SH-SY5Y (cell line): ENCODE measurements around the gene RFTN2.

Experiments
- GATA2 ChIP-seq: IDR thresholded peaks from 2 replicates; pipeline ENCODE4 v1.6.1; 2011; ENCODE audit warnings: mild to moderate bottlenecking, low read depth, low read length
- GATA3 ChIP-seq: IDR thresholded peaks from 2 replicates; pipeline ENCODE4 v1.6.1; 2011; ENCODE audit warnings: low read depth, mild to moderate bottlenecking, low read length, moderate library complexity

Gene RFTN2

DNA sequence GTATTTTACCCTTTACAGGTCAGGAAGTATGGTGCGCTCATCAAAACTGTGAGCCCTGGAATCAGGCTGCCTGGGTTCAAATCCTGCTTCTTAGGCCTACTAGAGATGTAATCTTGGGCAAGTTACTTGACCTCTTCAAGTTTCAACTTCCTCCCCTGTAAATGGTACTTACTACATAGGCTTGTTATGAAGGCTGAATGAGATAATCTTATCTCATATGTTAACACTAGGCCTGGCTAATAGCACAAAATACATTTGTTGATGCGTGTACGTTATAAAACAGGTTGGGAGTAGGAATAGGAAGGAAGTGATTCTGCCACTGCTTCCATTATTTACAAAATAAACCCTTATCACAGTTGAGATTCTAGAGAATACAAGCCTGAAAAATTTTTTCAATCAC lies 1.7 kb upstream of the RFTN2 start:
- TF ChIP-seq GATA3 (no peak), GATA2 (no peak)

GRCh38 chr2:197675711-197676188 lies 363 bp upstream of the RFTN2 start:
- TF ChIP-seq GATA3 (no peak), GATA2 (no peak)

- TF ChIP-seq GATA2 (no peak), GATA3 (no peak)
Observed at GRCh38 chr2:197674591-197674990, 796 bp downstream of the RFTN2 start.

GRCh38 chr2:197674060-197674459 lies 1.3 kb downstream of the RFTN2 start:
- TF ChIP-seq GATA2 (no peak), GATA3 (no peak)

DNA sequence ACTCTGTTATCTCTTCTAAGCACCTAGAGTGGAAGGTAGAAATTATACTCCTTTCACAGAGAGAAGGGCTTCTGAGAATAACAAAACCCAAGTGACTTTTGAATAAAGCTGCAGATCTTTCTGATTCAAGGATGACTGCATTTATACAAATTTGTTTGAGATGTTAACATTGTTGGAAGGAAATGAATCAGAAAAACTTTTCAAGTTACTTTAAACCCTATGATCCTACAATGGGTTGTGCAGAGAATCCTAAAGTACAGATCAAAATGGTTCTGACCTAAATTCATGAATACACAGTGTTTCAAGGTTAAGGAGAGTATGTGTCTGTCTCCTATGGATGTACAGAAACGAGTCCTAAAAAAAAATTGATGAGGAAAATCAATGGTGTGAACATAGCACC lies 1.8 kb downstream of the RFTN2 start:
- no peak for TF ChIP-seq GATA3
- no peak for TF ChIP-seq GATA2

DNA sequence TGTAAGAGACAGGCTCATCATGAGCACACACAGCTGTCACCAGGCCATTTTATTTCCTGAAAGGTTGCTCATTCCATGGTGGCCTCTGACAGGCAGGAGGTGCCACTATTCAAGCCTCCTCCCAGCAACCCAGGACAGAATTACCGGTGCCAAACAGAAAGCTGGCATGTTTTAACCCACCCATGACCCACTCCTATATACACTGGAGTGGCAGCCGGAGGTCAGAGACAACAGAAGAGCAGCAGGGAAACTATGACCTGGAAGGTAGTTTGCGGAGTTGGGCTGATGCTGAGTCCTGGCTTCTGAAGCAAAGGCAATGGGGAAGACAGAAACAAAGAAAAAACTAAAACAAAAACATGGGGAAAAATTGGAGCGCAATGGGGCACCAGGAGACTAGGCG lies 2.3 kb downstream of the RFTN2 start:
- no peak for TF ChIP-seq GATA2
- no peak for TF ChIP-seq GATA3

DNA sequence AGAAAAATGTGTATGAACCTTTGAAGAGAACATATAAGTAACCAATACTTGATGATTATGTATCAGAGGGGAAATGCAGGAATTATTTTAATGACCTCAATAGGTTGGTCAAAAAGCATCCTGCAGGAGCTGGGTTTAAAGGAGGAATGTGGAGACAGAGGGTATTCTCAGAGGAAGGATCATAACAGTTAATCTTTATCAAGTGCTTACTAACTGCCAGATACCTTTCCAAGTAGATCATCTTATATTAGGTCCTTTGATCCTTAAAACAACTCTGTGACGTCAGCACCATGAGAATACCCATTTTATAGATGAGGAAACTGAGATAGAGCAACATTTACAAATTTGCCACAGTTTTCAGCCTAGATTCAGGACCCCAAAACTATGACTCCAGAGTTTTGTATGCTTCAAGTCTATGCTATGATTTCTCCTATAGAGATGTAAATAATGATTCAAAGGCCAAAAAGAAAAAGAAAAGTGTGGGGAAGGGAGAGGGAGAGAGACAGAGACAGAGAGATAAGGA lies 3.0 kb downstream of the RFTN2 start:
- no peak for TF ChIP-seq GATA3
- TF ChIP-seq GATA2 = no peak

- TF ChIP-seq GATA3 = no peak
- TF ChIP-seq GATA2 = no peak
Observed at GRCh38 chr2:197669077-197669476, 6.3 kb downstream of the RFTN2 start.

- no peak for TF ChIP-seq GATA2
- TF ChIP-seq GATA3 = no peak
Observed at GRCh38 chr2:197668296-197668695, 7.1 kb downstream of the RFTN2 start.

GRCh38 chr2:197666277-197666676 lies 9.1 kb downstream of the RFTN2 start:
- no peak for TF ChIP-seq GATA3
- TF ChIP-seq GATA2 = no peak

DNA sequence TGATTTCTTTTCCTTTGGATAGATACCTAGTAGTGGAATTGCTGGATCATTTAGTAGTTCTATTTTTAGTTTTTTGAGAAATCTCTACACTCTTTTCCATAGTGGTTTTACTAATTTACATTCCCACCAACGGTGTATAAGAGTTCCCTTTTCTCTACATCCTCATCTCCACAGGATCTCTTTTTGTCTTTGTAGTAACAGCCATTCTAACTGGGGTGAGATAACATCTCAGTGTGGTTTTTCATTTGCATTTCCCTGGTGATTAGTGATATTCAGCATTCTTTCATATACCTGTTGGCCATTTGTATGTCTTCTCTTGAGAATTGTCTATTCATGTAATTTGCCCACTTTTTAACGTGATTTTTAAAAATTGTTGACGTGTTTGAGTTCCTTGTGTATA lies 13.8 kb downstream of the RFTN2 start:
- TF ChIP-seq GATA2 = no peak

DNA sequence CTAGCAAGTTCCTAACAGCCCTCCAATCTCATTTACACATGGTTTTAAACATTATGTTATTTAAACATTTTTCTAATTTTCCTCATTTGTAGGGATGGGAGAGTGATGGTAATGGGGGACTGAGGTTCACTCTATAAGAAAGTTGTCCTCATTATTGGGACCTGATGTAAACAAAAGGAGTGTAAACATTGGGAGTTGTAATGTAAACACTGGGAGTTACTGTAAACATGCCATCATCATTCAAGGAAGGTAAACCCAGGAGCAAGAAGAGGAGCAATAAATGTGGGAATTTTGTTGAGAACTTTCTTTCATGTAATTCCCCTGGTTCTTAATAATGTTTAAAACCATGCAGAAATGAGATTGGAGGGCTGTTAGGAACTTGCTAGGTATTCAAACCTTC lies 17.8 kb downstream of the RFTN2 start:
- TF ChIP-seq GATA3 = no peak
- no peak for TF ChIP-seq GATA2

GRCh38 chr2:197647961-197648690 lies 27.3 kb downstream of the RFTN2 start:
- TF ChIP-seq GATA2 (no peak), GATA3 (no peak)

- TF ChIP-seq GATA3 (no peak), GATA2 (no peak)
Observed at GRCh38 chr2:197641666-197642065, 33.7 kb downstream of the RFTN2 start.

DNA sequence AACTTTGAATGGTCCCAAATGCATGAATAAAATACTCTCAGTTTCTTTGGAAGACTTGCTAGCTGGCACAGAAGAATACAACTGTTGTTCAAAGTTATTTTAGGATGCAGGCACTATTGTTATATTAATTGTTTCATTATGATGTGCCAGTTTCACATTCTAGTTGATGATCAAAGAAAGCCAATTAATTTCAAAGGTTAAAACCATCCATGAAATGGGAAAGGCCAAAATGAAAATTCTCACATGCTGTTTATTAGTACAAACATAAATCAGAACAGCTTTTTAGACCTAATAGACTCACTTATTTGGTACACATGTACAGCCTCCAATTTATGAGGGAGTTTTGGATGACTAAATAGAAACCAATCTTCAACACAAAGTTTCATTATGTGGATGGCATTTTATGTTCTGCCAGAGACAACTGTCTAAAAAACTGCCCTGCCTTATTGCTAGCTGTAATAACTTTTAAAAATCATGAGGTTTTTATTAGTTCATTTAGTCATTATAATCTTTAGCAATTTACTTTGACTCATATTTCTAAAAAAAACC lies 42.2 kb downstream of the RFTN2 start:
- TF ChIP-seq GATA3 (no peak), GATA2 (no peak)

- TF ChIP-seq GATA3 (no peak), GATA2 (no peak)
Observed at GRCh38 chr2:197628043-197628500, 47.3 kb downstream of the RFTN2 start.
